Smooth muscle cell (in vitro differentiated cells): Measurements from ENCODE around the gene OLFML2A. TPM values are rescaled to one million over a fixed set of nuclear protein-coding genes. Genes with fewer than 3 reads are reported as not detected.

Experiments
- DNase-seq: peaks from one replicate; lab custom pipeline; 2025; ENCODE audit not compliant: unreplicated experiment; lab: John Stamatoyannopoulos, UW
- H2AFZ ChIP-seq: fragments of 200-600 bp; sonication (generic); 2 replicates; pipeline ENCODE4 v1.6.0; 2016; ENCODE audit warnings: antibody characterized with exemption, low read depth, mild to moderate bottlenecking
- H3F3A ChIP-seq: fragments of 200-600 bp; sonication (generic); 2 replicates; pipeline ENCODE4 v1.6.0; 2017; ENCODE audit warnings: antibody characterized with exemption, low read depth
- H3K27ac ChIP-seq: fragments of 200-600 bp; sonication (generic); 2 replicates; pipeline ENCODE4 v1.5.1; 2016; ENCODE audit warnings: low read depth, mild to moderate bottlenecking
- H3K27me3 ChIP-seq: fragments of 200-600 bp; sonication (generic); 2 replicates; pipeline ENCODE4 v1.6.1; 2016; ENCODE audit warnings: low read depth, mild to moderate bottlenecking
- H3K36me3 ChIP-seq: fragments of 200-600 bp; sonication (generic); 2 replicates; pipeline ENCODE4 v1.5.1; 2016; ENCODE audit warnings: low read depth
- H3K4me1 ChIP-seq: fragments of 200-600 bp; sonication (generic); 2 replicates; pipeline ENCODE4 v1.5.1; 2016; ENCODE audit warnings: low read depth
- H3K4me2 ChIP-seq: fragments of 200-600 bp; sonication (generic); 2 replicates; pipeline ENCODE4 v1.6.0; 2016; ENCODE audit warnings: mild to moderate bottlenecking
- H3K4me3 ChIP-seq: fragments of 200-600 bp; sonication (generic); 2 replicates; pipeline ENCODE4 v1.5.1; 2016; ENCODE audit warnings: mild to moderate bottlenecking
- H3K79me2 ChIP-seq: fragments of 200-600 bp; sonication (generic); 2 replicates; pipeline ENCODE4 v1.6.0; 2016; ENCODE audit warnings: low read depth, mild to moderate bottlenecking
- H3K9ac ChIP-seq: fragments of 200-600 bp; sonication (generic); 2 replicates; pipeline ENCODE4 v1.6.0; 2016; ENCODE audit warnings: low read depth
- H3K9me3 ChIP-seq: fragments of 200-600 bp; sonication (generic); replicated peaks from 2 replicates; pipeline ENCODE4 v1.5.1; 2016; ENCODE audit warnings: low read depth
- H4K20me1 ChIP-seq: fragments of 200-600 bp; sonication (generic); 2 replicates; pipeline ENCODE4 v1.6.0; 2016; ENCODE audit warnings: low read depth
- WGBS: methylation state at CpG from one replicate; pipeline ENCODE4 v1.1.7; 2016; ENCODE audit warnings: low lambda C conversion rate; 5-methylcytosine and 5-hydroxymethylcytosine counted together
- polyA plus RNA-seq: library from polyadenylated mRNA; unstranded; fragments of >200 nt; fragmentation: Nextera tagmentation; extraction: Ambion mirVana; gene quantifications from 2 replicates; pipeline ENCODE4 v1.2.1, GENCODE V29; 2016
- total RNA-seq: library from RNA; depleted of rRNA; stranded (reverse); fragments of >200 nt; gene quantifications from 2 replicates; pipeline ENCODE4 v1.2.3, GENCODE V29; 2014
- TF ChIP-seq, protein P1 (sequence below): fragments of 200-600 bp; sonication (generic); IDR thresholded peaks from 2 replicates; pipeline ENCODE4 v1.5.1; 2017; ENCODE audit warnings: borderline replicate concordance, mild to moderate bottlenecking, antibody characterized with exemption; ENCODE audit not compliant: insufficient read depth, poor library complexity, severe bottlenecking

The OLFML2A gene
- total and polyA plus RNA-seq, 2 experiments from 2014 or later = 3.5 to 17.0 TPM

DNA sequence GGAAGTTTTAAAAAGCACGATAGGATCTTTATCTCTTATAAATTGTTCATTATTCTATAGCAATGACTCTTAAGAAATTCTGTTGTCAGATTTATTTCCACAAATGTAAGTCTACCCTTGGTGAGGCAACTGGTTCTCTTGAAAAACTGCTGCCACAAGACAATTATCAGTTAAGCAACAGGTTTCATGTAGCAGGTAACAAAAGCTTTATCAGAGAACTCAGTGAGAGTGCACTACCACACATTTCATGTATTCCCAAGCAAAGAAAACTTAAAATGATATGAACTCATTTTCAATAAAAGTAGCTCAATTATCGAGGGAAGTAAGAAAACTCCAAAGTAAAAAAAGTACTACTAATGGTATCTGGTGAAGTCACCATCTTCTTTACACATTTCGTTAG, 15.2 kb upstream of the OLFML2A start:
- H3K27me3 ChIP-seq = peaks cover 17% of the 10 kb centered on the region
- no peaks in the 10 kb centered on the region for H3K36me3 ChIP-seq
- no peak overlapping the region for H3K4me3 ChIP-seq
- H3F3A ChIP-seq = peaks cover 4% of the 10 kb centered on the region
- WGBS = 64% methylated on average over 3 of the region's 3 CpGs
- peaks cover 7% of the 10 kb centered on the region for H4K20me1 ChIP-seq
- TF ChIP-seq, protein P1, sequence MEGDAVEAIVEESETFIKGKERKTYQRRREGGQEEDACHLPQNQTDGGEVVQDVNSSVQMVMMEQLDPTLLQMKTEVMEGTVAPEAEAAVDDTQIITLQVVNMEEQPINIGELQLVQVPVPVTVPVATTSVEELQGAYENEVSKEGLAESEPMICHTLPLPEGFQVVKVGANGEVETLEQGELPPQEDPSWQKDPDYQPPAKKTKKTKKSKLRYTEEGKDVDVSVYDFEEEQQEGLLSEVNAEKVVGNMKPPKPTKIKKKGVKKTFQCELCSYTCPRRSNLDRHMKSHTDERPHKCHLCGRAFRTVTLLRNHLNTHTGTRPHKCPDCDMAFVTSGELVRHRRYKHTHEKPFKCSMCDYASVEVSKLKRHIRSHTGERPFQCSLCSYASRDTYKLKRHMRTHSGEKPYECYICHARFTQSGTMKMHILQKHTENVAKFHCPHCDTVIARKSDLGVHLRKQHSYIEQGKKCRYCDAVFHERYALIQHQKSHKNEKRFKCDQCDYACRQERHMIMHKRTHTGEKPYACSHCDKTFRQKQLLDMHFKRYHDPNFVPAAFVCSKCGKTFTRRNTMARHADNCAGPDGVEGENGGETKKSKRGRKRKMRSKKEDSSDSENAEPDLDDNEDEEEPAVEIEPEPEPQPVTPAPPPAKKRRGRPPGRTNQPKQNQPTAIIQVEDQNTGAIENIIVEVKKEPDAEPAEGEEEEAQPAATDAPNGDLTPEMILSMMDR = no peak
- no peaks in the 10 kb centered on the region for H3K79me2 ChIP-seq
- H3K27ac ChIP-seq = no peak overlapping the region
- H3K4me2 ChIP-seq = no peak overlapping the region
- DNase-seq = no peak
- peaks cover 72% of the 10 kb centered on the region for H3K4me1 ChIP-seq
- no peaks in the 10 kb centered on the region for H3K9me3 ChIP-seq
- no peak overlapping the region for H3K9ac ChIP-seq
- H2AFZ ChIP-seq = no peak overlapping the region

DNA sequence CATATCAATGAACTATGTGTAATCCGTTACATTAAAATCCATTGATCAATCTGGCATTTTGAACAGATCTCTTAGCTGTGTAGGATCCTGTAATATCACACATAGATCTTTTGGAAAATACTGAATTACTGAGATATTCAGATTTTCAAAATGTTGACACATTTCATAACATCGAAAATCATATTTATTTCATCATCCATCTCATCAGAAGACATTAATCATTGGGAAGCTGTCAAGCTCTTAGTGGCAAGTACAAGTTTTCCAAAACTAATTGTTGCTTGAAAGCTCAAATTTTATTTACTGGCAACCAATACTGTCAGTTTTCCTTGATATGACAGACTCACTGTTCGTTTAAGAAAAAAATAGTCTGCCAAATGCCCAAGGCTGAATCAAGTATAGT, 14.3 kb upstream of the OLFML2A start:
- Histone ChIP-seq H4K20me1 (peaks cover 7% of the 10 kb centered on the region), H3K4me2 (no peak overlapping the region), H3K27ac (no peak overlapping the region), H3K9ac (no peak overlapping the region), H3K27me3 (peaks cover 26% of the 10 kb centered on the region), H3K36me3 (no peaks in the 10 kb centered on the region), H3K4me3 (no peak overlapping the region), H3F3A (peaks cover 3% of the 10 kb centered on the region), H3K79me2 (no peaks in the 10 kb centered on the region), H3K4me1 (peaks cover 73% of the 10 kb centered on the region), H2AFZ (no peak overlapping the region), H3K9me3 (no peaks in the 10 kb centered on the region)
- no peak for DNase-seq
- 95% methylated on average over 3 of the region's 3 CpGs for WGBS
- TF ChIP-seq, protein P1 = no peak

DNA sequence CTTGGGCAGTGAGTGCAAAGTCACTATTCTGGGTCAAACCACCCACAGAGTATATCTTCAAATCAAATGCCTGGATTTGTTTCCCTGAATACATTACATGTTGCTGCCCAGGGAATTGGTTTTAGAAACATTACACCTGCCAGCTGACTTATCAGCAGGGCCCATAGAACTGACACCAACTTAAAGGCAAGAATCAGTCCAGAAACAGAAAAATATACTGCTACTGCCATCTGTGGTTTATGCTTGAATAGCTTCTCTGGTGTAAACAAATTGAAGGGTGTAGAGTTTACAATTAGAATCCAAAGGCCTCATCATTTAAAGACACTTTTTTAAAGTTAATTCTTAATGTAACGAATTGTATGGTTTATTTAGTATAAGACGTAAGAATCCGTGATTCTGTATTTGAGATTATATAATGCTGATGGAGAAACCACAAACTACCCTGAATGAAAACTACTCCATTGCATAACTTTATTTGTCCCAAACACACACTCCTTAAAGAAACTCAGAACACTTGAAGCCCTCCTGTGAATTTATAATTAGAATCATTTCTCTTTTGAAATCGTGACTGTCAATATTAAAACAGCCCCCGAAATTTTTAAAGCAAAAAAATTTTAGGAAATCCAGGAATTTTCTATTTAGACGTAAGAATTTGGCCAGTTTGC, 12.0 kb upstream of the OLFML2A start:
- TF ChIP-seq, protein P1 = peak; percentile 11
- Histone ChIP-seq H3K79me2 (no peaks in the 10 kb centered on the region), H3K36me3 (no peaks in the 10 kb centered on the region), H3K4me3 (no peak overlapping the region), H3F3A (no peaks in the 10 kb centered on the region), H3K27ac (no peak overlapping the region), H3K4me1 (peaks cover 56% of the 10 kb centered on the region), H3K4me2 (no peak overlapping the region), H2AFZ (no peak overlapping the region), H3K9ac (no peak overlapping the region), H4K20me1 (peaks cover 29% of the 10 kb centered on the region), H3K9me3 (no peaks in the 10 kb centered on the region), H3K27me3 (peaks cover 49% of the 10 kb centered on the region)
- 55% methylated on average over 6 of the region's 6 CpGs for WGBS
- no peak for DNase-seq

DNA sequence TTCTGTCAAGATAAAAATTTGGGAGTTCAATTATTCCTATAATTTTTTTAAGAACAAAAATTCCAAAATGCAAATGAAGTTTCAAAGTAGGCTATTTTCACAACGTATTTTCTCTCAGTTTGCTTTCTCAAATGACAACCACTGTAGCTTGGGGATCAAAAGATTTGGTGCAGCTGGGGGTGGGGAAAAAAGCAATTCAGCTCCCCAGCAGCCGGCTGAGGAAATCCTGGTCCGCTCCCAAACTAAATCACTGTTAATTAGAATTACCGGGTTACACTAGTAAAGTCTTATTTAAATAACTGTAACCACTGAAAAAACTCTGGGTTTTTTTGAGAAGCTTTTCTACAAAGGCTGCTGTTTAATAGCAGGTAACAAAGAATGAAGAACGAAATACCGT, 11.5 kb upstream of the OLFML2A start:
- no peaks in the 10 kb centered on the region for H3F3A ChIP-seq
- no peak overlapping the region for H3K4me3 ChIP-seq
- 33% methylated on average over 6 of the region's 6 CpGs for WGBS
- H2AFZ ChIP-seq = no peak overlapping the region
- H4K20me1 ChIP-seq = peaks cover 31% of the 10 kb centered on the region
- peaks cover 56% of the 10 kb centered on the region for H3K4me1 ChIP-seq
- H3K79me2 ChIP-seq = no peaks in the 10 kb centered on the region
- no peak overlapping the region for H3K9ac ChIP-seq
- H3K4me2 ChIP-seq = no peak overlapping the region
- TF ChIP-seq, protein P1 = no peak
- no peaks in the 10 kb centered on the region for H3K9me3 ChIP-seq
- DNase-seq = no peak
- H3K36me3 ChIP-seq = no peaks in the 10 kb centered on the region
- H3K27ac ChIP-seq = no peak overlapping the region
- peaks cover 54% of the 10 kb centered on the region for H3K27me3 ChIP-seq
